ENCODE data around the gene RNASE11.

Gene RNASE11

DNA sequence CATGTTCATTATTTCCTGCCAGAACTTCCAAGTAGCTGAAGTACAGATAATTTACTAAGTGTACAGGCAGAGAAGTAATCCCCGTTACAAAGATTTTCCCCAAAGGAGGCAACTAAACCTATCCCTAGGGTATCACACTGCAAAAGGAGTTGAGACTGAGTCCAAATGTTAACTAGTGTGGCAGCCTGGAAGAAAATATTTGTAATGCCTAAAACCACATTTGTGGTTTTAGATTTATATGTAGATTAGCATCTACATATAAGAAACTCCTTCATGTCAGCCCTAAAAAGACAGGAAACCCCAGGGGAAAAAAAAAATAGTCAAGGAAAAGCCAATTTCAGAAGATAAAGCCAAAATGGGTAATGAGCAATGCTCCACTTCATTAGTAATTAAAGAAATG, 4.8 kb upstream of the RNASE11 start:
- no peak overlapping the region for H3K4me3 ChIP-seq (ENCODE audit: low read depth, low read length)
- POLR2A ChIA-PET: no interaction called here
- CTCF ChIA-PET: interaction anchor here (0.8 kb wide), 1 partner anchor 62 kb away, joined by 3 read pairs; no protein-coding TSS in a partner anchor
- DNase-seq (ENCODE audit: low read depth, low spot score): no peak
- TF ChIP-seq, protein P1, sequence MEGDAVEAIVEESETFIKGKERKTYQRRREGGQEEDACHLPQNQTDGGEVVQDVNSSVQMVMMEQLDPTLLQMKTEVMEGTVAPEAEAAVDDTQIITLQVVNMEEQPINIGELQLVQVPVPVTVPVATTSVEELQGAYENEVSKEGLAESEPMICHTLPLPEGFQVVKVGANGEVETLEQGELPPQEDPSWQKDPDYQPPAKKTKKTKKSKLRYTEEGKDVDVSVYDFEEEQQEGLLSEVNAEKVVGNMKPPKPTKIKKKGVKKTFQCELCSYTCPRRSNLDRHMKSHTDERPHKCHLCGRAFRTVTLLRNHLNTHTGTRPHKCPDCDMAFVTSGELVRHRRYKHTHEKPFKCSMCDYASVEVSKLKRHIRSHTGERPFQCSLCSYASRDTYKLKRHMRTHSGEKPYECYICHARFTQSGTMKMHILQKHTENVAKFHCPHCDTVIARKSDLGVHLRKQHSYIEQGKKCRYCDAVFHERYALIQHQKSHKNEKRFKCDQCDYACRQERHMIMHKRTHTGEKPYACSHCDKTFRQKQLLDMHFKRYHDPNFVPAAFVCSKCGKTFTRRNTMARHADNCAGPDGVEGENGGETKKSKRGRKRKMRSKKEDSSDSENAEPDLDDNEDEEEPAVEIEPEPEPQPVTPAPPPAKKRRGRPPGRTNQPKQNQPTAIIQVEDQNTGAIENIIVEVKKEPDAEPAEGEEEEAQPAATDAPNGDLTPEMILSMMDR (IDR thresholded peaks at IDR 0.05; ENCODE audit: insufficient read depth, low read length, missing control alignments): no peak

DNA sequence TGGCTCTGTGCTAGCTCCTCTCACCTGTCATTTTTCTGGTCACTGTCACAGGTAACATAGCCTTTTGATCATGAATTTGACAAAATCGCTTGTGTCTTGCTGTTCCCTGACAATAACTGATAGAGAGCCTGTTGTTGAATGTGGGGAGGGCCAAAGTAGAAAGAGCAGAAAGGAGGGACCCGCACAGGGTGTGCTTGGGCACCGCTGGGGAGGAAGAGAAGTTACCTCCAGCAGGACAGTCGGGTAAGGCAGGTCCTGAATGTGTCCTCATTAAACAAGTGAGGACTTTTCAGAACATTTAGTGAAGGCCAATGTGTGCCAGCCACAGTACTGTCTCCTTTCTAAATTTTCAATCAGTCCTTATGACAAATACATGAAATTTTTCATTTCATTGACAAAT, 3.4 kb upstream of the RNASE11 start, which contains the start of gene RNASE12:
TSS of gene RNASE12 (minus strand) at position 142 of the 400 bp plus-strand sequence. CDS start 653 bp downstream, outside the sequence.
- ChIA-PET POLR2A (no interaction called here), CTCF (no interaction called here)

DNA sequence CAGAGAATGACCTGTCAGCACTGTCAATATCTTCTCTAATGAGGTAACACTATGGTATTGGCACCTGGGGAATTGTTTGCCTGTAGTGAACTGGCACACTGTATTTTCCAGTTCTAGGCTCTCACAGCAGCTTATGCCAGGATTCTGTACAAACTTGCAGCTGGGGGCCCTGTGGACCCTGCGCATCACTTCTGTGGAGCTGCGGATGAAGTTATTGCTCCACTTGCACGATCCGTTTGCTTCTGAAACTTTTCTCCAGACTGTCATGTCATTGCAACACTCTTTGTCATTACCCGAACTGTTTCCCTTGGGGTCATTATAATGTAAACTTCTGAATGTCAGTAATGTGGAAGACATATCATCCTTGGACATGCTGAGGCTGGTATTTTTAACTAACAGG, 3.9 kb downstream of the RNASE11 start:
- ChIA-PET POLR2A (no interaction called here), CTCF (interaction anchor here (1.1 to 1.2 kb wide), 2 partner anchors 26 to 168 kb away, joined by 3 to 4 read pairs; no protein-coding TSS in a partner anchor)
- TF ChIP-seq, protein P1 (IDR thresholded peaks at IDR 0.05; ENCODE audit: insufficient read depth, low read length, missing control alignments): no peak
- DNase-seq (ENCODE audit: low read depth, low spot score): no peak
- no peak overlapping the region for H3K4me3 ChIP-seq (ENCODE audit: low read depth, low read length)

More for the DNA sequence above, 3.4 kb upstream of the RNASE11 start, which contains the start of gene RNASE12:
- H3K4me3 ChIP-seq (ENCODE audit: low read depth, low read length): no peak within 1 kb of the TSS
- DNase-seq (ENCODE audit: low read depth, low spot score): no peak
- TF ChIP-seq, protein P1 (IDR thresholded peaks at IDR 0.05; ENCODE audit: insufficient read depth, low read length, missing control alignments): no peak

DNA sequence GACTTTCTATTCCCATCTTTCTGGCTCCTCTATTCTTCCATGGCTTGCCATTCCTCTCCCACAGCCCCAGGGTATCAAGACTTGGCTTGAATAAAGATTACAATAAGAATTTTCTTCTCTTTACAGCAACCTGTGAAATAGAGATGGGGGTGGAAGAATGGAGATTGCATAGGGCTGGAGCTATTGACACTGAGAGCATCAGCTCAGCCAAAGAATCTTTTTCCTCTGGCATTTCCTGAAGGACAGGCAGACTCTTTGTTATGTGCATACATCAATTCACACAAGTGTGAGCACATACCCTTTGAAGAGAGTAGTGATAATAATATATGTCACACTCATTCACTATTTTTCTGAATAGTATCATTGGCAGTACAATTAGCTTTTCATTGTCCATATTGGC, 4.7 kb downstream of the RNASE11 start:
- H3K4me3 ChIP-seq (ENCODE audit: low read depth, low read length): no peak overlapping the region
- POLR2A ChIA-PET: no interaction called here
- CTCF ChIA-PET: interaction anchor here (1.2 kb wide), 1 partner anchor 167 kb away, joined by 4 read pairs; no protein-coding TSS in a partner anchor

DNA sequence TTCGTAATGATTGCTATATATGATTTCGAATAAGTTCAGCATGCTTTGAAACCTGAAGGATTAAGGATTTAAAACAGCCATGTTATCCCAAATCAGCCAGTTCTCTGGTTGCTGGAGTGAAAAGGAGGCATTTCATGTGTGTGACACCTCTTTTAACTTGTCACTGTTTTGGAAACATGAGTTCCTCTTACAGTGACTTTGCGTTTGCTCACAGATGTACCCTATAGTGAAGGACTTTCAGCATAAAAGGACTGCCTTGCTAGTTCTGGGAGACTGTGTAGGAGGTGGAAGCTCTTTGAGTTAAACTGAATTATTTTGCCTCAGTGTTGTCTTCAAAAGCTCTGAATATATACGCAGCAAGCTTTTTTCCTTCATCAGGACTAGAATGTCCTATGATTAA, 7.6 kb downstream of the RNASE11 start:
- H3K4me3 ChIP-seq (ENCODE audit: low read depth, low read length): no peak overlapping the region
- ChIA-PET CTCF (no interaction called here), POLR2A (no interaction called here)
- DNase-seq (ENCODE audit: low read depth, low spot score): no peak
- TF ChIP-seq, protein P1 (IDR thresholded peaks at IDR 0.05; ENCODE audit: insufficient read depth, low read length, missing control alignments): no peak

More for the DNA sequence above, 4.7 kb downstream of the RNASE11 start:
- no peak for DNase-seq (ENCODE audit: low read depth, low spot score)
- TF ChIP-seq, protein P1 (IDR thresholded peaks at IDR 0.05; ENCODE audit: insufficient read depth, low read length, missing control alignments): no peak

DNA sequence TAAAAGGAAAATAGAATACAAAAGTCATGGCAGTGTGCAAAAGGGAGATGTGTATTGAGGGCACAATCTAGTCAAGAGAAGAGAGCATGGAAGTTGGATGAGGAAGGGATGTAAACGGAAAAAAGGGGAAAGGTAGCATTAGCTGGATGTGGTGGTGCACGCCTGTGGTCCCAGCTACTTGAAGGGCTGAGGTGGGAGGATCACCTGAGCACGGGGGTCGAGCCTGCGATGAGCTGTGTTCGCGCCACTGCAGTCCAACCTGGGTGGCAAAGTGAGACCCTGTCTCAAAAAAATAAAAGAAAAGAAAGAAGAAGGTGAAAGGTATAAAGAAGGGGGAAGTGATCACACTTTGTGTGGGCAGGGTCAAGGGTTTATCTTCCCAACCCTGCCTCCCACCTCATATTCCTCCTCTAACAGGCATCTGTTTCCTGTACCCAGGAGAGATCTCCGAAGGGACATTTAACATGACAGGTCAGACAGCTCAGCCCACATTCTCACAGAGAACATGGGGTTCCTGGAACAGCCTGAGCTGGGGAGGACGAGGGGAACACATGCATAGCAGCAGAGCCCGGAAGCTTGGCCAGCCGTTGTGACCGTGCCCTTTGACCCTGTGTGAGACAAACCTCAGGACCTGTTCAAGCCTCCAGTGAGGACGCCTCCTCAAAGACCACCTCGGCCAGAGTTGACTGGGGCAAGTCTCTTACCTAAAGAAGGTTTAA, 8.9 kb downstream of the RNASE11 start:
- POLR2A ChIA-PET: no interaction called here
- DNase-seq (ENCODE audit: low read depth, low spot score): no peak
- CTCF ChIA-PET: no interaction called here
- H3K4me3 ChIP-seq (ENCODE audit: low read depth, low read length): no peak overlapping the region
- TF ChIP-seq, protein P1 (IDR thresholded peaks at IDR 0.05; ENCODE audit: insufficient read depth, low read length, missing control alignments): no peak

All from AG04449 (cell line).